Gastroesophageal sphincter (tissue), 4 donors: ENCODE data around the gene IFI16. TPM values are rescaled to one million over a fixed set of nuclear protein-coding genes. Genes with fewer than 3 reads are reported as not detected.

Experiments used
- ATAC-seq: fragments of 150-250 bp; one replicate; pipeline ENCODE4 v1.9.1; 2016; ENCODE audit warnings: mild to moderate bottlenecking, moderate library complexity
- H3K27ac ChIP-seq, 4 donors: fragments of 200-600 bp; sonication (generic) in 3 of 4; 1 replicate in 3 of 4; 2 replicates in 1 of 4; pipeline ENCODE4 v1.5.1; 2016 to 2019
- H3K27me3 ChIP-seq: fragments of 200-600 bp; sonication (generic); one replicate; pipeline ENCODE4 v1.5.1; 2019
- H3K36me3 ChIP-seq, 2 donors: fragments of 200-600 bp; sonication (generic); one replicate each; pipeline ENCODE4 v1.5.1; 2019; ENCODE audit warnings: control low read depth in 1 of 2
- H3K4me1 ChIP-seq, 3 donors: fragments of 200-600 bp; sonication (generic); 1 replicate in 2 of 3; 2 replicates in 1 of 3; pipeline ENCODE4 v1.5.1; 2016 to 2019; ENCODE audit warnings: control low read depth in 2 of 3
- H3K4me3 ChIP-seq, 2 donors: fragments of 200-600 bp; sonication (generic); one replicate each; pipeline ENCODE4 v1.5.1; 2019; ENCODE audit warnings: mild to moderate bottlenecking in 1 of 2, moderate library complexity in 1 of 2
- H3K9me3 ChIP-seq, 3 donors: fragments of 200-600 bp; sonication (generic); one replicate each; pipeline ENCODE4 v1.5.1; 2017 to 2019; ENCODE audit warnings: control low read depth in 2 of 3
- CTCF ChIP-seq, 4 experiments: fragments of 200-600 bp in 2 of 4; fragments of 450-650 bp in 2 of 4; sonication (generic) in 1 of 4; IDR thresholded peaks; one replicate each; pipeline ENCODE4 v1.5.1; 2017 to 2019; ENCODE audit warnings: antibody characterized with exemption in 4 of 4, mild to moderate bottlenecking in 2 of 4, moderate library complexity in 2 of 4
- EP300 ChIP-seq: sonication (generic); formaldehyde crosslinking; IDR thresholded peaks from one replicate; pipeline ENCODE4 v1.6.1; 2017; ENCODE audit warnings: antibody characterized with exemption, mild to moderate bottlenecking
- POLR2A ChIP-seq, 2 donors: fragments of 450-650 bp; IDR thresholded peaks; one replicate each; pipeline ENCODE4 v1.6.1; 2017; ENCODE audit warnings: antibody characterized with exemption in 2 of 2, mild to moderate bottlenecking in 2 of 2, moderate library complexity in 1 of 2
- POLR2AphosphoS5 ChIP-seq: sonication (generic); formaldehyde crosslinking; IDR thresholded peaks from one replicate; pipeline ENCODE4 v1.6.1; 2017; ENCODE audit warnings: antibody characterized with exemption
- WGBS, 2 donors: methylation state at CpG; one replicate each; pipeline ENCODE4 v1.1.5; 2018; ENCODE audit warnings: low coverage in 1 of 2; 5-methylcytosine and 5-hydroxymethylcytosine counted together
- total RNA-seq, 4 donors: library from RNA; depleted of rRNA; stranded (reverse); fragments of >200 nt; gene quantifications; one replicate each; pipeline ENCODE4 v1.1.0, GENCODE V29; 2016

The IFI16 gene
- total RNA-seq, 4 donors from 2014 or later, result 25.2 to 73.4 (median 47.5) TPM

- no peak for TF ChIP-seq POLR2A (IDR thresholded peaks at IDR 0.05)
- TF ChIP-seq CTCF (IDR thresholded peaks at IDR 0.05), result no peak
- TF ChIP-seq EP300, result no peak
- no peak for TF ChIP-seq POLR2AphosphoS5
- H3K36me3 ChIP-seq, result no peaks in the 10 kb centered on the region
- H3K27ac ChIP-seq, result no peak overlapping the region
- peaks cover 0 to 14% (median 0%) of the 10 kb centered on the region in 3 donors for H3K9me3 ChIP-seq
- no peaks in the 10 kb centered on the region for H3K4me1 ChIP-seq
- no peak for ATAC-seq
- H3K27me3 ChIP-seq, result no peaks in the 10 kb centered on the region
- H3K4me3 ChIP-seq, result no peak overlapping the region
Measured at GRCh38 chr1:158984386-158984785, 25.3 kb upstream of the IFI16 start.

GRCh38 chr1:158989424-158989823, 20.3 kb upstream of the IFI16 start:
- WGBS, 2 donors, result 44 to 46% methylated on average over 1 of the region's 1 CpG
- H3K4me1 ChIP-seq, result no peaks in the 10 kb centered on the region
- peaks cover 0 to 5% (median 0%) of the 10 kb centered on the region in 3 donors for H3K9me3 ChIP-seq
- no peak overlapping the region for H3K4me3 ChIP-seq
- TF ChIP-seq CTCF (IDR thresholded peaks at IDR 0.05) (no peak), POLR2A (IDR thresholded peaks at IDR 0.05) (no peak), EP300 (no peak), POLR2AphosphoS5 (no peak)
- H3K27ac ChIP-seq, result no peak overlapping the region
- H3K36me3 ChIP-seq, result no peaks in the 10 kb centered on the region
- ATAC-seq, result no peak
- no peaks in the 10 kb centered on the region for H3K27me3 ChIP-seq

GRCh38 chr1:158992787-158993312, 16.9 kb upstream of the IFI16 start:
- TF ChIP-seq EP300 (no peak), POLR2AphosphoS5 (no peak), POLR2A (IDR thresholded peaks at IDR 0.05) (no peak), CTCF (IDR thresholded peaks at IDR 0.05) (no peak)
- Histone ChIP-seq H3K4me1 (no peaks in the 10 kb centered on the region), H3K4me3 (no peak overlapping the region), H3K27ac (no peak overlapping the region), H3K27me3 (no peaks in the 10 kb centered on the region), H3K36me3 (no peaks in the 10 kb centered on the region), H3K9me3 (no peaks in the 10 kb centered on the region)
- ATAC-seq, result no peak
- 84 to 92% methylated on average over 4 of the region's 4 CpGs for WGBS, 2 donors

- H3K4me1 ChIP-seq, result peaks cover 0 to 15% (median 2%) of the 10 kb centered on the region in 3 donors
- peaks cover 7% of the 10 kb centered on the region for H3K27me3 ChIP-seq
- no peak for ATAC-seq
Measured at GRCh38 chr1:158996998-158997397, 12.7 kb upstream of the IFI16 start.

More at GRCh38 chr1:158996998-158997397, 12.7 kb upstream of the IFI16 start:
- H3K27ac ChIP-seq, result no peak overlapping the region
- H3K9me3 ChIP-seq, result no peaks in the 10 kb centered on the region
- TF ChIP-seq CTCF (IDR thresholded peaks at IDR 0.05) (no peak), POLR2A (IDR thresholded peaks at IDR 0.05) (no peak), POLR2AphosphoS5 (no peak)
- no peak overlapping the region for H3K4me3 ChIP-seq
- H3K36me3 ChIP-seq, result no peaks in the 10 kb centered on the region
- 59 to 61% methylated on average over 3 to 5 of the region's 5 CpGs for WGBS, 2 donors
